Naive B cell (primary cell): Measurements from ENCODE around the gene RGPD3. TPM values are rescaled to one million over a fixed set of nuclear protein-coding genes. Genes with fewer than 3 reads are reported as not detected.
"Not testable (repeated sequence)": the region's sequence is repeated elsewhere in the genome, so short reads cannot be mapped to it uniquely, and the experiment has no call there.

Source experiments
- ATAC-seq, 2 donors: fragments of 150-1000 bp; cut with Tn5 transposase; 2 replicates each; pipeline ENCODE4 v1.10.0; 2021; ENCODE audit warnings: low read depth in 2 of 2, mild to moderate bottlenecking in 2 of 2, moderate library complexity in 2 of 2
- DNase-seq: peaks from one replicate; pipeline ENCODE4 v3.0.0; 2022
- H3K27ac Mint-ChIP-seq, 6 donors: one replicate each; pipeline ENCODE4 v1.8.0; 2020 to 2022; ENCODE audit warnings: mild to moderate bottlenecking in 6 of 6, mixed read lengths in 6 of 6, moderate library complexity in 5 of 6, inconsistent platforms in 2 of 6
- H3K27me3 Mint-ChIP-seq, 3 donors: one replicate each; pipeline ENCODE4 v1.8.0; 2021 to 2022; ENCODE audit warnings: mixed read lengths in 3 of 3, mild to moderate bottlenecking in 1 of 3
- H3K36me3 Mint-ChIP-seq, 2 donors: one replicate each; pipeline ENCODE4 v1.8.0; 2020 to 2022; ENCODE audit warnings: mixed read lengths in 2 of 2, inconsistent platforms in 1 of 2, mild to moderate bottlenecking in 1 of 2
- H3K4me1 Mint-ChIP-seq, 3 donors: one replicate each; pipeline ENCODE4 v1.8.0; 2020 to 2022; ENCODE audit warnings: mixed read lengths in 3 of 3, inconsistent platforms in 1 of 3, mild to moderate bottlenecking in 1 of 3, moderate library complexity in 1 of 3
- H3K4me3 Mint-ChIP-seq, 8 donors: one replicate each; pipeline ENCODE4 v1.8.0; 2020 to 2022; ENCODE audit warnings: mild to moderate bottlenecking in 8 of 8, mixed read lengths in 8 of 8, moderate library complexity in 8 of 8, inconsistent platforms in 2 of 8
- H3K9me3 Mint-ChIP-seq, 7 donors: one replicate each; pipeline ENCODE4 v1.8.0; 2020 to 2022; ENCODE audit warnings: mixed read lengths in 7 of 7, mild to moderate bottlenecking in 5 of 7, inconsistent platforms in 2 of 7, moderate library complexity in 1 of 7
- polyA plus RNA-seq, 6 donors: library from polyadenylated mRNA; unstranded; fragments of 300-500 nt; fragmentation: Illumina TruSeq; gene quantifications; one replicate each; pipeline ENCODE4 v1.2.3, GENCODE V29; 2021; ENCODE audit warnings: low read depth in 6 of 6

The RGPD3 gene
- polyA plus RNA-seq = under 1 TPM in 2 of 6 donors, not detected in 4; 0.05 to 0.15 TPM

GRCh38 chr2:106468107-106468506 is at the start of gene RGPD3:
Gene RGPD3, minus strand, starts transcription at chr2:106468413. Its CDS starts 125 bp downstream, at chr2:106468288.
- not testable (repeated sequence) for ATAC-seq, H3K27ac Mint-ChIP-seq

GRCh38 chr2:106517329-106517728 is 49.1 kb upstream of the RGPD3 start:
- DNase-seq (no peak), ATAC-seq (no peak)
- Mint-ChIP-seq H3K36me3 (no peaks in the 10 kb centered on the region), H3K27me3 (peaks cover 0 to 5% (median 5%) of the 10 kb centered on the region in 3 donors), H3K4me3 (no peak overlapping the region), H3K4me1 (no peaks in the 10 kb centered on the region), H3K27ac (no peak overlapping the region), H3K9me3 (peaks cover 0 to 2% (median 0%) of the 10 kb centered on the region in 7 donors)

More at GRCh38 chr2:106468107-106468506, at the start of gene RGPD3:
- H3K4me3 Mint-ChIP-seq, H3K27me3 Mint-ChIP-seq, H3K4me1 Mint-ChIP-seq, DNase-seq, H3K36me3 Mint-ChIP-seq, H3K9me3 Mint-ChIP-seq: not testable (repeated sequence)

- Mint-ChIP-seq H3K27ac (no peak overlapping the region), H3K9me3 (peaks cover 0 to 2% (median 0%) of the 10 kb centered on the region in 7 donors), H3K36me3 (no peaks in the 10 kb centered on the region)
Measured at GRCh38 chr2:106516864-106517263, 48.7 kb upstream of the RGPD3 start.

GRCh38 chr2:106516436-106516835 is 48.2 kb upstream of the RGPD3 start:
- peaks cover 0 to 2% (median 0%) of the 10 kb centered on the region in 7 donors for H3K9me3 Mint-ChIP-seq
- no peaks in the 10 kb centered on the region for H3K4me1 Mint-ChIP-seq
- H3K36me3 Mint-ChIP-seq = no peaks in the 10 kb centered on the region
- H3K4me3 Mint-ChIP-seq = no peak overlapping the region
- H3K27ac Mint-ChIP-seq = no peak overlapping the region
- peaks cover 0 to 5% (median 5%) of the 10 kb centered on the region in 3 donors for H3K27me3 Mint-ChIP-seq
- DNase-seq (no peak), ATAC-seq (no peak)

More at GRCh38 chr2:106516864-106517263, 48.7 kb upstream of the RGPD3 start:
- ATAC-seq (no peak), DNase-seq (no peak)
- Mint-ChIP-seq H3K27me3 (peaks cover 0 to 5% (median 5%) of the 10 kb centered on the region in 3 donors), H3K4me3 (no peak overlapping the region), H3K4me1 (no peaks in the 10 kb centered on the region)

GRCh38 chr2:106514827-106515226 is 46.6 kb upstream of the RGPD3 start:
- not testable (repeated sequence) for DNase-seq, ATAC-seq, H3K9me3 Mint-ChIP-seq, H3K27me3 Mint-ChIP-seq, H3K36me3 Mint-ChIP-seq, H3K27ac Mint-ChIP-seq, H3K4me1 Mint-ChIP-seq
- H3K4me3 Mint-ChIP-seq = peak overlapping the region in 1 of 8 donors; percentile 15

- H3K27me3 Mint-ChIP-seq, H3K4me3 Mint-ChIP-seq, DNase-seq, H3K36me3 Mint-ChIP-seq, H3K9me3 Mint-ChIP-seq, H3K27ac Mint-ChIP-seq, H3K4me1 Mint-ChIP-seq, ATAC-seq: not testable (repeated sequence)
Measured at GRCh38 chr2:106513391-106513790, 45.2 kb upstream of the RGPD3 start.

GRCh38 chr2:106511934-106512333 is 43.7 kb upstream of the RGPD3 start:
- DNase-seq, H3K36me3 Mint-ChIP-seq, H3K27me3 Mint-ChIP-seq, ATAC-seq, H3K9me3 Mint-ChIP-seq, H3K27ac Mint-ChIP-seq, H3K4me1 Mint-ChIP-seq: not testable (repeated sequence)
- peak overlapping the region in 1 of 8 donors; percentile 32 for H3K4me3 Mint-ChIP-seq

- H3K27ac Mint-ChIP-seq, H3K9me3 Mint-ChIP-seq, H3K4me1 Mint-ChIP-seq, DNase-seq, H3K27me3 Mint-ChIP-seq, H3K4me3 Mint-ChIP-seq, H3K36me3 Mint-ChIP-seq, ATAC-seq: not testable (repeated sequence)
Measured at GRCh38 chr2:106511476-106511901, 43.3 kb upstream of the RGPD3 start.

GRCh38 chr2:106510791-106511190 is 42.6 kb upstream of the RGPD3 start:
- not testable (repeated sequence) for DNase-seq

GRCh38 chr2:106509374-106509770 is 41.2 kb upstream of the RGPD3 start:
- not testable (repeated sequence) for H3K4me1 Mint-ChIP-seq, H3K9me3 Mint-ChIP-seq, H3K27ac Mint-ChIP-seq, H3K27me3 Mint-ChIP-seq, H3K36me3 Mint-ChIP-seq, DNase-seq, H3K4me3 Mint-ChIP-seq, ATAC-seq

More at GRCh38 chr2:106510791-106511190, 42.6 kb upstream of the RGPD3 start:
- not testable (repeated sequence) for H3K9me3 Mint-ChIP-seq, H3K27me3 Mint-ChIP-seq, H3K36me3 Mint-ChIP-seq, H3K4me3 Mint-ChIP-seq, H3K4me1 Mint-ChIP-seq, H3K27ac Mint-ChIP-seq, ATAC-seq

GRCh38 chr2:106508660-106509373 is 40.6 kb upstream of the RGPD3 start:
- not testable (repeated sequence) for H3K36me3 Mint-ChIP-seq, H3K9me3 Mint-ChIP-seq, H3K27ac Mint-ChIP-seq, ATAC-seq, H3K27me3 Mint-ChIP-seq, DNase-seq, H3K4me1 Mint-ChIP-seq, H3K4me3 Mint-ChIP-seq

- not testable (repeated sequence) for ATAC-seq, H3K27me3 Mint-ChIP-seq, H3K27ac Mint-ChIP-seq, DNase-seq, H3K9me3 Mint-ChIP-seq, H3K36me3 Mint-ChIP-seq, H3K4me3 Mint-ChIP-seq, H3K4me1 Mint-ChIP-seq
Measured at GRCh38 chr2:106506002-106506687, 37.9 kb upstream of the RGPD3 start.

GRCh38 chr2:106504787-106505186 is 36.6 kb upstream of the RGPD3 start:
- H3K4me1 Mint-ChIP-seq, H3K27me3 Mint-ChIP-seq, H3K9me3 Mint-ChIP-seq, H3K27ac Mint-ChIP-seq, ATAC-seq, DNase-seq, H3K36me3 Mint-ChIP-seq, H3K4me3 Mint-ChIP-seq: not testable (repeated sequence)

- not testable (repeated sequence) for ATAC-seq, H3K9me3 Mint-ChIP-seq, H3K27me3 Mint-ChIP-seq, H3K27ac Mint-ChIP-seq, H3K36me3 Mint-ChIP-seq, DNase-seq, H3K4me1 Mint-ChIP-seq
- H3K4me3 Mint-ChIP-seq = peak overlapping the region in 1 of 8 donors; percentile 54
Measured at GRCh38 chr2:106504192-106504591, 36.0 kb upstream of the RGPD3 start.
